Measurements from ENCODE around the gene CROCC.

- TF ChIP-seq CTCF (IDR thresholded peaks at IDR 0.05), result no peak
- TF ChIP-seq POLR2A (IDR thresholded peaks at IDR 0.05), result no peak
- no peak for TF ChIP-seq POLR2AphosphoS5 (IDR thresholded peaks at IDR 0.05)
Observed at GRCh38 chr1:16999863-17000262, 78.1 kb downstream of the CROCC start.
